ENCODE measurements around the gene DENND5A. TPM values are rescaled to one million over a fixed set of nuclear protein-coding genes. Genes with fewer than 3 reads are reported as not detected.
"Not testable (repeated sequence)": the region's sequence is repeated elsewhere in the genome, so short reads cannot be mapped to it uniquely, and the experiment has no call there.

The DENND5A gene
- total RNA-seq, 4 donors from 2014 or later, result 18.9 to 117 (median 22.7) TPM

GRCh38 chr11:9214765-9215164 is 50.4 kb downstream of the DENND5A start:
- in situ Hi-C loops (cut with MboI; ENCODE audit: low pct_ligation_motif_present in 1 of 4, low pct_unique_long_range_greater_than_20kb in 1 of 4, low sequenced_read_pairs in 3 of 4), result no loop called here
- DNase-seq, result no peak
- Histone ChIP-seq H3K36me3 (no peaks in the 10 kb centered on the region), H3K27me3 (no peaks in the 10 kb centered on the region), H3K4me1 (peaks cover 0 to 30% (median 6%) of the 10 kb centered on the region in 4 donors), H3K27ac (no peak overlapping the region), H3K9me3 (no peaks in the 10 kb centered on the region), H3K4me3 (no peak overlapping the region)
- WGBS, 2 donors (ENCODE audit: low coverage in 1 of 2), result 87 to 90% methylated on average over 4 to 5 of the region's 5 CpGs
- TF ChIP-seq CTCF (IDR thresholded peaks at IDR 0.05) (no peak), POLR2A (IDR thresholded peaks at IDR 0.05) (no peak), POLR2AphosphoS5 (IDR thresholded peaks at IDR 0.05) (no peak), EP300 (IDR thresholded peaks at IDR 0.05; ENCODE audit: low read depth) (no peak)
- intact Hi-C loops (cut with DNase I; ENCODE audit: low total_unique reads), result no loop called here

GRCh38 chr11:9211322-9211721 is 53.8 kb downstream of the DENND5A start:
- H3K36me3 ChIP-seq, result no peaks in the 10 kb centered on the region
- in situ Hi-C loops (cut with MboI; ENCODE audit: low pct_ligation_motif_present in 1 of 4, low pct_unique_long_range_greater_than_20kb in 1 of 4, low sequenced_read_pairs in 3 of 4) (no loop called here), intact Hi-C loops (cut with DNase I; ENCODE audit: low total_unique reads) (no loop called here)
- WGBS, 2 donors (ENCODE audit: low coverage in 1 of 2), result 82 to 84% methylated on average over 3 of the region's 3 CpGs
- no peaks in the 10 kb centered on the region for H3K27me3 ChIP-seq
- H3K9me3 ChIP-seq, result no peaks in the 10 kb centered on the region
- no peak overlapping the region for H3K27ac ChIP-seq
- H3K4me1 ChIP-seq, result peaks cover 0 to 37% (median 6%) of the 10 kb centered on the region in 4 donors
- no peak for DNase-seq
- H3K4me3 ChIP-seq, result no peak overlapping the region
- TF ChIP-seq EP300 (IDR thresholded peaks at IDR 0.05; ENCODE audit: low read depth) (no peak), CTCF (IDR thresholded peaks at IDR 0.05) (no peak), POLR2AphosphoS5 (IDR thresholded peaks at IDR 0.05) (no peak), POLR2A (IDR thresholded peaks at IDR 0.05) (no peak)

GRCh38 chr11:9210922-9211320 is 54.2 kb downstream of the DENND5A start:
- intact Hi-C loops (cut with DNase I; ENCODE audit: low total_unique reads) (no loop called here), in situ Hi-C loops (cut with MboI; ENCODE audit: low pct_ligation_motif_present in 1 of 4, low pct_unique_long_range_greater_than_20kb in 1 of 4, low sequenced_read_pairs in 3 of 4) (no loop called here)
- 72 to 83% methylated on average over 1 of the region's 1 CpG for WGBS, 2 donors (ENCODE audit: low coverage in 1 of 2)
- Histone ChIP-seq H3K4me3 (no peak overlapping the region), H3K27me3 (no peaks in the 10 kb centered on the region), H3K9me3 (no peaks in the 10 kb centered on the region), H3K4me1 (peaks cover 0 to 37% (median 6%) of the 10 kb centered on the region in 4 donors), H3K36me3 (no peaks in the 10 kb centered on the region), H3K27ac (no peak overlapping the region)
- TF ChIP-seq POLR2A (IDR thresholded peaks at IDR 0.05), result no peak
- no peak for TF ChIP-seq CTCF (IDR thresholded peaks at IDR 0.05)
- no peak for TF ChIP-seq EP300 (IDR thresholded peaks at IDR 0.05; ENCODE audit: low read depth)
- no peak for TF ChIP-seq POLR2AphosphoS5 (IDR thresholded peaks at IDR 0.05)
- no peak for DNase-seq

- H3K4me1 ChIP-seq, result peaks cover 0 to 37% (median 6%) of the 10 kb centered on the region in 4 donors
- TF ChIP-seq POLR2AphosphoS5 (IDR thresholded peaks at IDR 0.05), result no peak
- TF ChIP-seq EP300 (IDR thresholded peaks at IDR 0.05; ENCODE audit: low read depth), result no peak
- TF ChIP-seq CTCF (IDR thresholded peaks at IDR 0.05), result no peak
- TF ChIP-seq POLR2A (IDR thresholded peaks at IDR 0.05), result no peak
- no peaks in the 10 kb centered on the region for H3K9me3 ChIP-seq
- no peaks in the 10 kb centered on the region for H3K27me3 ChIP-seq
- 67 to 76% methylated on average over 4 to 5 of the region's 5 CpGs for WGBS, 2 donors (ENCODE audit: low coverage in 1 of 2)
- DNase-seq, result no peak
- H3K4me3 ChIP-seq, result no peak overlapping the region
- H3K36me3 ChIP-seq, result no peaks in the 10 kb centered on the region
- in situ Hi-C loops (cut with MboI; ENCODE audit: low pct_ligation_motif_present in 1 of 4, low pct_unique_long_range_greater_than_20kb in 1 of 4, low sequenced_read_pairs in 3 of 4) (no loop called here), intact Hi-C loops (cut with DNase I; ENCODE audit: low total_unique reads) (no loop called here)
- no peak overlapping the region for H3K27ac ChIP-seq
Measured at GRCh38 chr11:9210224-9210921, 54.8 kb downstream of the DENND5A start.

GRCh38 chr11:9209604-9210003 is 55.5 kb downstream of the DENND5A start:
- intact Hi-C loops (cut with DNase I; ENCODE audit: low total_unique reads); in situ Hi-C loops (cut with MboI; ENCODE audit: low pct_ligation_motif_present in 1 of 4, low pct_unique_long_range_greater_than_20kb in 1 of 4, low sequenced_read_pairs in 3 of 4); H3K27ac ChIP-seq; H3K9me3 ChIP-seq; DNase-seq; H3K36me3 ChIP-seq; H3K4me3 ChIP-seq; H3K27me3 ChIP-seq: not testable (repeated sequence)
- H3K4me1 ChIP-seq, result peaks cover 0 to 30% (median 6%) of the 10 kb centered on the region in 4 donors
- 85 to 88% methylated on average over 2 to 4 of the region's 4 CpGs for WGBS, 2 donors (ENCODE audit: low coverage in 1 of 2)
